Ammon's horn (tissue), 1 donor: ENCODE results near the gene ASF1B.
"Not testable (repeated sequence)": the region's sequence is repeated elsewhere in the genome, so short reads cannot be mapped to it uniquely, and the experiment has no call there.

ENCODE experiments used
- DNase-seq: peaks from one replicate; pipeline ENCODE4 v3.0.0-alpha.2; 2016; ENCODE audit warnings: low spot score

The ASF1B gene

DNA sequence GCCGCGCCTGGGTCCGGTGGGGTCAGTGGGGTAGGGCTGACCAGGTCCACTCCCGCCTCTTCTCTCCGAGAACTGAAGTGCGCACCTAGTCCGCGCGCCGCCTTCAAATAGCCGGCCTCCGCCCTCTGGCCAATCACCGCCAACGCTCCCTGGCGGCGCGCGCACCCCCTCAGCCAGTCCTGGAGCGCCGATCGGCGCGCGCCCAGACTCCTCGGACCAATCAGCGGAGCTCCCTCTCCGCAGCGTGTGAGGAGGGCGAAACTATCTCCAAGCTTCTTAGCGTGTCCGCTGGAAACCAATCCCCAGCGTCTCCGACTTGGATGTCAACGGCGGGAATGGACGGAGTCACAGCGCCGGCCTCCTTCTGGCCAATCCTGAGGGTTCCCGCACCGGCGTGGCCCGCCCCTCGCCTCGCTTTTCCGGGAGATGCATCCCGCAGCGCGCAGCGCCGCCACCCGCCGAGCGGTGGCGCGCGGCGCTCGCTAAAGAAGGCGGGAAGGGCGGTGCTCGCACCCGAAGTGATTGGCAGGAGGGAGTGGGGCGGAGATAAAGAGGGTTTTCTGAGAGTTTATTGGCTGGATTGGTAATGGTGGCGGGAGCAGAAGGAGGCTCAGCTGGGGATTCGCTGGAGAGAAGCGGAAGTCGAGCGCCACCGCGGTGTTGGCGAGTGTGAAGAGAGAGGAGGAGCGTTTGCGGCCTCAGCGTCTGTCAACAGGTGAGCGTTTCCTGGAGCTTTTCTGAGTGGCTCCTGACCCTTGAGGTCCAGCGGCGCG is at the start of gene ASF1B:
TSS of gene ASF1B (minus strand) at position 81 of the 773 bp plus-strand sequence. CDS start 133 bp downstream, outside the sequence.
- peak; percentile 99 for DNase-seq

DNA sequence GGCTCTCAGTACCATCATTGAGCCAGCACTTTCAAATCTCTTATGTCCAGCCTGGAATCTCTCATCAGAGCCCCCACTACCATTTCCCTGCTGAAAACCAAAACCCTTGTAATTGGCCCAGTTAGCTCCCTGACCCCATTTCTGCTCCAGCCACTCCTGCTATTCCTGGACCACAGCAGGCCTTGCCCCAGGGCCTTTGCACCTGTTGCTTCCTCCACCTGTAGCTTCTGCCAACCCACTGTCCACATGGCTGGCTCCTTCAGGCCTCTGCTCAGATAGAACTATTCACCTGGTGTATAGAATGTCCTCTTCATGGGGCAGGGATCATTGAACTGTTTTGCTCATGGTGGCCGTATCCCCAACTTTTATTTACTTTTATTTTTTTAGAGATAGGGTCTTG is 49.3 kb upstream of the ASF1B start:
- DNase-seq = not testable (repeated sequence)

DNA sequence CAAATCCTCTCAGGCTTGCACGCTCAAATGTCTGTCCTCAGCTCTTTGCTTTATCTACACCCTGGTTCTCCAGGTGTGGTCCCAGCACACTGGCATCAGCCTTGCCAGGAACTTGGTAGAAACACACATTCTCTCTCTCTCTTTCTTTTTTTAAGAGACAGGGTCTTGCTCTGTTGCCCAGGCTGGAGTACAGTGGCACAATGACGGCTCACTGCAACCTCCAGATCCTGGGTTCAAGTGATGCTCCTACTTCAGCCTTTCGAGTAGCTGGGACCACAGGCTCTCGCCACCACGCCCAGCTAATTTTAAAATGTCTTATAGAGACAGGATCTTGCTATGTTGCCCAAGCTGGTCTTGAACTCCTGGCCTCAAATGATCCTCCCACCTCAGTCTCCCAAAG is 48.8 kb upstream of the ASF1B start:
- DNase-seq = no peak

DNA sequence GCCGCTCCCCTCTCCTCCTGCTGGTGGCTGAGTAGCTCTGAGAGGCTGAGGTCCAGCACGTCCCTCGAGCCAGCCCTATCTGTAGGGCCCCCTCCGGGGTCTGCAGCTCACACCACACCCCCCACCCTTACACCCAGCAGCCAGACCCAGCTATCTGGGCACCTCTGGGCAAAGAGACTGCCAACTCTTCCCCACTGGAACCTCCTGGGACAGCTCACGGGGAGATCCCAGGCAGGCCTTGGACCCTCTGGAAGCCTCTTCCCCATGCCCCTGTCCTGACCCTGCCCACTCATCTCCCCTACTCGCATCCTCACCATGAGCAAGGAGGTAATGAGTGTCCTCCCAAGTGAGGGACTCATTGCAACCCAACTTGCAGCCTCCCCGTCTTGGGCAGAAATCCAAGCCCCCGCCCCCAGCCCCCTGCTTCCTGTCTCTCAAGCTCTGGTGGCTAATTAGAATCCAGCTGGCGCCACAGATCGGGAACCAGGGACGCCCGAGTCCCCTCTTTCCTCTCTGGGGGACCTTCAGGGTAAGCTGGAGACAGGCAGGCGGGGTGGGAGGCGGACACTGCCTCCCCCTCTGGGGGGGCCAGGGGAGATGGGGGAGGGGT is 47.5 kb upstream of the ASF1B start:
- no peak for DNase-seq

DNA sequence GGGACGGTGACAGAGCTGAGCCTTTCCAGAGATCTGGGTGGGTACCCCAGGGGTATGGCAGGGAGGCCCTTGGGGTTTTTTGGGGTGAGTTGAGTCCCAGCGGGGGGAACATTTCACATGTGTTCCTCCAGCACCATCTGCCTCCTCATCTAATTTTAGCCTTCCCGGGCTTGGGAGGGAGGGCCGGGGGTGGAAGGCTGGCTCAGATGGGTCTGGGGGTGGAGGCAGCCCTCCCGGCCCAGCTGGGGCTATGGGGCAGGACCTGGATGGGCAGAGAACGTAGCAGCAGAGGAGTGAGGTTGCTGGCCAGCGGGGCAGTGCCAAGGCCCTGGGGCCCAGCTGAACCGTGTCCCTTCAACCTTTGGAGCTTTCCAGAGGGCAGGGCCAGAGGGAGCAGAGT is 46.1 kb upstream of the ASF1B start:
- DNase-seq = peak; percentile 24

DNA sequence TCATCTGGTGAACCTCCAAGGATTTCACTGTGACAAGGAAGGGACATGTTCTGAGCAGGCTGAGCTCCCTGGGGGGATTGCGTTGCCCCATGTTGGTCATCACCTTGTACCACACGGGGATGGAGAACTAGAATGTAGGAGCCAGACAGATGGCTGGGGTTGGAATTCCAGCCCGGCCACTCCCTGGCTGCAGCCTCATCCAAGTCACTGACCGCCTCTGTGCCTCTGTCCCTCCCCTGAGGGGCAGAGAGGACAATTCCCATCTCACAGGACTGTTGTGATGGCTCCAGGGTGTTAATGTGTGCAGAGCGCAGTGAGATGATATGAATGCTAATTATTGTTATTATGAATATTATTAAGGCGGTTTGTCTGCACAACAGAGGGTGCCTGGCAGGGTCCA is 45.5 kb upstream of the ASF1B start:
- no peak for DNase-seq

DNA sequence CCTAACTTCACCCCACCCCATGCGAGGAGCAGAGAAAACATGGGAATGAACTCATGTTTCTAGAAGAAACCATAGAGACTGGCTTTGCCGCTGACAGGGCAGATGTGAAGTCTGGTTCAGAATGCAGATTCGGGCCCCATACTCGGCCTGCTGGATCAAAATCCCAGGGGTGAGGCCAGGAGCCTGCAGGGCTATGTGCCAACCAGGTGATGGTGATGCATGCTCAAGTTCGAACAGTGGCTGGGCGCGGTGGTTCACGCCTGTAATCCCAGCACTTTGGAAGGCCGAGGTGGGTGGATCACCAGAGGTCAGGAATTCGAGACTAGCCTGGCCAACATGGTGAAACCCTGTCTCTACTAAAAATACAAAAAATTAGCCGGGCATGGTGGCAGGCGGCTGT is 44.8 kb upstream of the ASF1B start:
- DNase-seq = not testable (repeated sequence)

DNA sequence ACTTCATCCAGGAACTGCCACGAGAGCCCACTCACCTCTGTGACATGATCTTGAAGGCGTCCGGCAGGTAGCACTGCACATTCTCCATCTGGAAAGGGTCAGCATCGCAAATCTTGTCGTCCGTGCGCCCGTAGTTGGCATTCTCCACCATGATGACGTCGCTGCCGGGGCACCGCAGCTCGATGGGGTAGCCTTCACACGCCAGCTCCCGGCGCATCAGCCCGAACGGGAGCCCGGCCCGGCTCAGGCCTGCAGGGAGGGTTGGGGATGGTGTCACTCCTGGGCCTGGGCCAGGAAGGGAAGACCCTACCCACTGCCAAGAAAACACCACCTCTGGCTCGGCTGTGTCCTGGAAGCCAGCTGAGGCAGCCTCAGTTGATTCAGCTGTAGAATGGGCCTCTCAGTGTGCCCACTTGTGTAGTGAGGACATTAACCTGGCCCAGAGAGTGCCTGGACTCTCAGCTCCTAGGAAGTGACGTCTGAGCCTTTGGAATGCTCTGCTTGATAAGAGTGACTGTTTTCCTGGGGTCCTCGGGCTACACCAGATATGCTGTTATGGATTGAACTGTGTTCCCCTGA is 41.2 kb upstream of the ASF1B start:
- no peak for DNase-seq

DNA sequence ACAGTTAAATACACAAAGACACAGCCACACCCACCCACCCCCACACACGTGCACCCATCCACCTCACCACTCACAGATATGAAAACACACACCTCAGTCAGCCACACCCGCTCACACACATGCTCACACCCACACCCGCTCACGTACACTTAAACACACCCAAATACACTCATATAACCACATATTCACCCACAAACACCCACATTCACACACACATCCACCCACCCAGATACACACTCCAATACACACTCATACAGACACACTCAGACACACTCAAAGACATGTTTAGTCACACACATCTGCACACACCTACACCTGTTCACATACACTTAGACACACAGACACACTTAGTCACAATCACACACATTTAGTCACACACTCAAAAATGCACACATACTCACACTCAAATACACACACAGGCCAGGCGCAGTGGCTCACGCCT is 39.0 kb upstream of the ASF1B start:
- DNase-seq = no peak

DNA sequence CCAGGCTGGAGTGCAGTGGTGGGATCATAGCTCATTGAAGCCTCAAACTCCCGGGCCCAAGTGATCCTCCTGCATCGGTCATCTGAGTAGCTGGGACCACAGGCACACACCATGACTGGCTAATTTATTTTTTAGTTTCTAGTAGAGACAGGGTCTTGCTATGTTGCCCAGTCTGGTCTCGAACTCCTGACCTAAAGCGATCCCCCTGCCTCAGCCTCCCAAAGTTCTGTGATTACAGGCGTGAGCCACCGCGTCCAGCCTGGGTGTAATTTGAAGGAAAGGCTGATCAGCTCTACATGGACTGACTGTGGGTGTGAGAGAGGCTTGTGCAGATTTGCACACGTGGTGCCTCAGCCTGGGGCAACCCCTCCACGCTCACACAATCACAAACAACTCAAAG is 38.5 kb upstream of the ASF1B start:
- DNase-seq = no peak

DNA sequence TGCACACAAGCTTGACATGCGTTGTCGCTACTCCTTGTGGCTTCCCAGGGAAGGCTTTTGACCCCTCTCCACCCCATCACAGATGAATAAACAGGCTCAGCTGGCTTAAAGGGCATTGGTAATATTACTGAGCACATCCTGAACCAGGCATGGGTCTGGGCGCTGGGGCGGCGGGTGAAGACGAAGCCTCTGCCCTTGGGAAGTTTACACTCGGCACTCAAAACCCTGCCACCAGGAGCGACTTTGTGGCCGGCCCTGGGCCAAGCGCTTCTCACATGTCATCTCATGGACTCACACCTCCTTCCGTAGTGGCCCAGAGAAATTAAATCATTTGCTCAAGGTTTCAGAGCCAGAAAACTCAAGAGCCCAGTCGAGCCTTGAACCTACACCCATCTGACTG is 32.6 kb upstream of the ASF1B start:
- no peak for DNase-seq

DNA sequence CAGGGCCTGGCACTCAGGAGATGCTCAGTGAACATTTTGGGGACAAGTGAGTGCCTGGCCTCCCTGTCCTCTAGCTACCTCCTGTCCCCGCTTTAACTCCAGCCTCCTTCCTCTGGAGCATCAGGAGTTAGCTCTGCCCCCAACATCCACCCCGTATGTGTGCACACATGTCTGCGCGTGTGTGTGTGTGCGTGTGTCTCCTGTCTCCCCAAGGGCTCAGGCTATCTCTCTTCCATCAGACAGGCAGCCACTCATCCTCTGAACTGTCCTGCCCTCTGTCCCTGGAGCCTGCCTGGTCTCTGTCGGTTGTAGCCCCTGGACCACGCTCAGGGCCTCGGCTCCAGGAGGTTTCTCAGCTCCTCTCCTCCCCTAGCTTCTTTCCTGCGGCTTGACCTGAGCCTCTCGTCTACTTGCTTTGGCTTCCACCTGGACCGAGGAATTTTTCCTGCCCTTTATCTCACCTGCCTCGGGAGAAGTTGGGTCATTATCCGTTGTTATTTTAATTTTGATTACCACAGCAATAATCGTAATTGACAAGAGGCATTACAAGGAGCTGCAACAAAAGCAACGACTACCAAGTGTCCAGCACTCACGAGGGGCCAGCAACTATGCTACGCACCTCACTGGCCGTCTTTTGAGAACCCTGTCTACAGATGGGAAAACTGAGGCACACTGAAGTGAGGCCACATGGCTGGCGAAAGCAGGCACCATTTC is 32.0 kb upstream of the ASF1B start:
- DNase-seq = no peak

DNA sequence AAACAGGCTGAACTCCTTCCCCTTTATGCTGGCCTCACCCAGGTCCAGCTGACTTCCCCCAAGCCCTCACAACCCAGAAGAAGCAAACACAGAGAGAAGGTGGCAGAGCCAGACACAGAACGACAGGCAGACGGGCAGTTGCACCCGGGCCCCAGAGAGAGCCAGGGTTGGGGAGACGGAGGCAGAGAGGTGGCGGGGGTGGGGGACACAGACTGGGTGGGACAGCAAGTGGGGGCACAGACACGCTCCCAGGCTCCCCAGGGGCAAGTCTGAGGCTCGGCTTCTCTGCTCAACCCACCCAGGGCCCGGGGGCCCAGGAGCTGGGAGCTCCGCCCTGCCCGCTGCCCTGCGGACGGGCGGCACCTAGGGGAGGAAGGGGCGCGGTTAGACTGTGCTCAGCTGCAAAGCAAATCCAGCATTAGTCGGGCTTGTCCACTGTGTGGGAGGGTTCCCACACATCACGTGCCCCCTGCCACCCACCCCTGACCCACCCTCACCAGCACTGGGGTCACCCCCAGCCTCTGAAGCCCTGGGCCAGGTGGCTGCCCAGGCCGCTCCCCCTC is 31.3 kb upstream of the ASF1B start:
- DNase-seq = peak; percentile 30

DNA sequence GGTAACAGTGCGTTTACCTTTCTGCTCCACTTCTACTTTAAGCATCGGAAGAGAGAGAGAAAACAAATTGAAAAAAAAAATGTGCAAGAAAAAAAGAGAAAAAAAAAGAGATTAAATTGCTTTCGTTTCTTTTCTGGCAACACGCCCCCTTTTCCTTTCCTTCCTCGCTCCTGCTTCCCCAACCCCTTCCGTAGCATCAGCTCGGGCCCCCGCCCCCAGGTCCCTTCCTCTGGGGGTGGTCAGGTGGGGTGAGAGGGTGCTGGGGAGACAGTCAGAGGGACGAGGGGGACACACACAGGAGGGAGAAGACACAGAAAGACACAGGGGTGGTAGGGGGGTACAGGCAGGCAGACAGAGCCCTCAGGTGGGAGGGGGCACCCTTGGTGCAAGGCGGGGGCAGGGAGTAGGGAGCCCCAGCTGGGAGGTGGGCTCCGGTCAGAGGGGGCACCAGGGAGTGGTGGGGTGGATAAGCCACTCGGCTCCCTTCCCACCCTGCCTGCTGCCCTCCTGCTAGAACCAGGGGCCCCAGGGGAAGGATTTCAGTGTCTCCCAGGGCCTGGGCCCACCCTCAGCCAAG is 30.7 kb upstream of the ASF1B start:
- no peak for DNase-seq

DNA sequence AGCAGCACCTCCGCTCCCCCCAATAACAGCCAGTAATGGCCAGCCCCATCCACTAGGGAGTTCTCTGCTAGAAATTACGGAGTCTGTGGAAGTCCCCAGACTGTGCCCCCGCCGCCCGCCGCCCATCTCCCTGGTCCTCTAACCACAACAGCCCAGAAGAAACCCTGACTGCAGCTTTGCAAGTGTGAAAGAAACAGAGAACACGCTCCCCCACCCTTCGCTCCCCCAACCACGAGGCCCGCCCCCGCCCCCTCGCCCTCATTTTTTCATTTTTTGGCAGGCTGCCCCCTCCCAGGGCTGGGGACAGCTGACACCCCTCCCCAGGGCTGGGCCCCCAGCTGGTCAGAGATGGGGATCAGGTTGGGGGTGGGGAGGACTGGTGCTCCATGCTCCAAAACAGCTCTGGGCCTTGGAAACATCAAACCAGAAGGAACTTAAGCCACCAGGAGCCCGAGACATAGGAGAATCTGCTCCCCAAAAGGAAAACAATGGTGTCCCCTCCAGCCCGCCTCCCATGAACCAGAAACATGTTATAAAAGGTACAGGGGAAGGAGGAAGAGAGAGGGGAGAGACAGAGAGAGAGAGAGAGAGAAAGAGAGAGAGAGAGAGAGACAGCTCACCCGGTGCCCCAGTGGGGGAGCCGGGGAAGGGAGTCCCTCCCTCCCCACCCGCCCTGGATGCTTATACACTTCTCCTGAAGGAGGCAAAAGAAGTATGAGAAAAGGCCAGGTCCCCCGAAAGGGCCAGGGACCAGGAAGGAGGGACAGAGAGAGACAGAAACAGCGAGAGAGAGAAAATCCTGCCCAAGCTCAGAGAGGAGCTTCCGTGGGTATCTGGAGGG is 29.8 kb upstream of the ASF1B start:
- no peak for DNase-seq

DNA sequence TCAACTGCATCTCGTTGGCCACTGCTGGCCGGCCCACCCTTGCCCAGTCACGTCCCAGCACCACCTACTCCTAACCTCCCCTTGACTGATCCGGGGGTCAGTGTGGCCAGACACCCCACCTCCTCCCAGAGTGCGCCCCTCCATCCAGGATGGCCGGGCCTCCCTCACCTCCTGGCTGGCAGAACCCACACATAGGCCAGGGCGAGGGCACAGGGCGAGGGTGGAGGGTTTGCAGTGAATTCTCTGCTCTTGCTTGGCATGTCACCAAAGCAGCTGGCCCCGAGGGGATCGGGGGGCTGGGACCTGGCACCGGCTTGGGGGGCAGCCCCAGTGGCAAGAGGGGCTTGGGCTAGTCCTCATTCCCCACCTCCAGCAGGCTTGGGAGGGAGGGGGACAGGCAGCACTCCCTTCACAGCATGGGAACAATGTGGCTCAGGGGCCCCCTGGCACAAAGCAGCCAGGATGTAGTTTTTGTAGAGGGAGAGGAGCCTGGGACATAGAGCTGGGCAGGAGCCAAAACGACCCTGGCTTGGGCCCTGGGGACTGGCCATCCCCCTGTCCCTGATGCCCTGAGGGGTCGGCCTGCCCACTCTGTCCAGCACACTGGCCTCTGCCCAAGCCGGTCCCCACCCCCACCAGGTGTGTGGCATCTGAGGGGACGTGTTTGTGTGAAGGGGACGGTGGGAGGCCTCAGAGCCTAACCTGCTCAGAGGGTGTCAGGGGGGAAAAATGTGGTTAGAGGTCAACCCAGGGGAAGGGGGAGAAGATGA is 28.5 kb upstream of the ASF1B start:
- DNase-seq = no peak

DNA sequence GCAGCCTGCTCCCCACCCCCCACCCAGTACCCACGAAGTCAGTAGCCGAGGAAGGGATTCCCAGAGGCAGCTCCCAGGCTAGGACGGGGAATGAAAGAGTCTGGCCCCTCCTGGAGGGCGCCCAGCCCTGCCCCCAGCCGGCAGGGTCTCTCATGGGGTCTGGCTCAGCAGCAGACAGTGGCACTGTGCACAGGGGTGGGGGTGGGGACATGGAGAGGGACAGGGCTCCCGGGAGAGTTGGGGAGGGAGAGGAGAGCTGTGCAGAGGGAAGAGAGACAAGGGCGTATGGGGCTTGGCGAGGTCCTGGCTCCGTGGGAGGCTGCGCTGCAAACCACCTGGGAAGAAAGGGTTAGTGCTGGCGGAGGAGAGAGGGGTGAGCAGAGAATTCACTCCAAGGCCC is 27.7 kb upstream of the ASF1B start:
- no peak for DNase-seq

DNA sequence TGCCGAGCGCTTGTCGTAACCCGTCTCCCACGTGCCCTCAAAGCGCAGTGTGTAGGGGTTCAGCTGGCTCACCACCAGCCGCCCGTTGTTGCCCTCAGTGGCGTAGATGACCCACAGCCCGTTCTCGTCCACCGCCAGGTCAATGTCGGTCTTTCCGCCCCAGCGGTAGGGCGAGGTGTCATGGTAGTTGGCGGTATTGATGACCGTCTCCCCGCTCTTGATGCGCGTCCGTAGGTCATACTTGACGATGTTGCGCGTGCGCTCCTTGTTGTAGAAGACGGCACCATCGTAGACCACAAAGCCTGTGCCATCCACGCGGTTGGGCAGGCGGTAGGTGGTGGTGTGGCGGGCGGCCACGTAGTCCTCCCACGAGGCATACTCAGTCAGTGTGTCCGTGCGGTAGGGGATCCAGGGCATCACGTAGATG is 26.5 kb upstream of the ASF1B start:
- DNase-seq = no peak

DNA sequence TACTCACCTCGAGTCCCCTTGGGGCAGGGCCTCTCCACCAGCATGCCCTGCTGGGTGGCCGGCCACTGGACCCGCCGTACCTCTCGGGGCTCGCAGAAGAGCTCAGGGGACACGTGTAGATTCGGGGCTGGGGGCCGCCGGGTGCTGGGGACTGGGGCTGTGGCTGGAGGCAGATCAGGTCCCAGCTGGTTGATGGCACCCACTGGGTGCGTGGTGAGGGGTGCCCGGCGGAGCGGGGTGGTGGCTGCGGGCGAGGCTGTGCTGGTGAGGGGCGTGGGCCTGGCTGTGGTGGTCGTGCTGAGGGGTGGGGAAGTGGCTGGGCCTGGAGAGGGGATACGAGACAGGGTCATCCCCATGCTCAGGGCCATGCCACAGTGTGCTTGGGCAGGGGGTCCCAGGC is 24.9 kb upstream of the ASF1B start:
- no peak for DNase-seq

DNA sequence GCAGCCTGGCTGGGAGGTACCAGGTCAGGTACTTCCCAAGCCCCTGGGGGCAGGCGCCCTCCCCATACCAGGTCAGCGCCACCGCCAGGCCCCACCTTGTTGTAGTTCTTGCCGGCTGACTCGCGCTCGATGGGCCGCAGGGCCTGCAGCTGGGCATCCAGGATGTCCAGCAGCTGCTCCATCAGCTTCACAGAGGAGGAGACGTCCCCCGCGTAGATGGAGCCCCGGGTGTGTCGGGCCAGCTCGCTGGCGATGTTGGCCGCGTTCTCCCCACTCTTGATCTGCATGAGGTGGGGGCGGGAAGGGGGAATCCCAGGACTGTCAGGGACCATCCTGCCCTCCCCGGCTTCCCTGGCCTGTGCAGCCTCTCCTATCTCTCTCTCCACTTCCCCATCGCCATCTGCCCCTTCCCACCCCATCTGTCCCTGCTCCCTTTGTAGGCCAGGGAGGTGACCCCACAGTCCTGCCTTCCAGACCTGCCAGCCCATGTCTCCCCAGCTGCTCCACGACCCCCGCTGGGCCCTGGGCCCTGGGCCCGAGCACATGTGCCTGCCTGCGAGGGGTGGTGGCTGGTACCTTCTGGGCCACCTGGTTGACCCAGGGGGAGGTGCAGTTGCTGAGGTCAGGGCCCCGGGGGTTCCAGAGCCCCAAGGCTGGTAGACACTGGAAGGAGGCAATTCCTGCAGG is 23.8 kb upstream of the ASF1B start:
- DNase-seq = no peak
